ENCODE measurements around the gene CTSZ. TPM values are rescaled to one million over a fixed set of nuclear protein-coding genes. Genes with fewer than 3 reads are reported as not detected.

Gene CTSZ
- total RNA-seq, 1 experiment from 2014 or later: 194 TPM

- TF ChIP-seq CTCF (conservative IDR thresholded peaks at IDR 0.05) (no peak), EZH2 (IDR thresholded peaks at IDR 0.05; ENCODE audit: low read depth) (no peak)
- H3K4me2 ChIP-seq: peak overlapping the region; percentile 82
- intact Hi-C loops (cut with micrococcal nuclease; ENCODE audit: unreplicated experiment): loop anchor here (5.0 kb wide), 1 partner anchor 50 kb away; the partner anchor contains the start of gene ATP5F1E
- H3K4me1 ChIP-seq (replicated peaks; ENCODE audit: insufficient read depth): peaks cover 13% of the 10 kb centered on the region
- H3K79me2 ChIP-seq (ENCODE audit: low read depth): peaks cover 48% of the 10 kb centered on the region
- H3K36me3 ChIP-seq (ENCODE audit: low read depth): peaks cover 7% of the 10 kb centered on the region
- ChIA-PET POLR2A (ENCODE audit: unreplicated experiment) (no interaction called here), CTCF (interaction anchor here (0.8 kb wide), 1 partner anchor 12 kb away, joined by 7 read pairs; no protein-coding TSS in a partner anchor)
- no peaks in the 10 kb centered on the region for H3K9me2 ChIP-seq (ENCODE audit: insufficient read depth)
- peaks cover 22% of the 10 kb centered on the region for H4K20me1 ChIP-seq (ENCODE audit: insufficient read depth)
- no TSS peak for BruUV-seq (replicated peaks)
- no peaks in the 10 kb centered on the region for H3F3A ChIP-seq (ENCODE audit: insufficient read depth, low read depth)
- no peak overlapping the region for H2AFZ ChIP-seq
- H3K9me3 ChIP-seq (ENCODE audit: insufficient read depth, low read depth): no peaks in the 10 kb centered on the region
- H3K4me3 ChIP-seq: peak overlapping the region; percentile 100
- no peak overlapping the region for H3K27ac ChIP-seq
- DNase-seq: no peak
- no peaks in the 10 kb centered on the region for H3K27me3 ChIP-seq (ENCODE audit: insufficient read depth, low read depth)
Measured at GRCh38 chr20:58982406-58983114, 24.5 kb downstream of the CTSZ start.

- peaks cover 22% of the 10 kb centered on the region for H4K20me1 ChIP-seq (ENCODE audit: insufficient read depth)
- intact Hi-C loops (cut with micrococcal nuclease; ENCODE audit: unreplicated experiment): loop anchor here (1.0 to 5.0 kb wide), 2 partner anchors 51 to 90 kb away; partner anchors contain the start of gene ATP5F1E
- BruUV-seq (replicated peaks): TSS peak; percentile 54
- peak overlapping the region; percentile 80 for H2AFZ ChIP-seq
- no peaks in the 10 kb centered on the region for H3K27me3 ChIP-seq (ENCODE audit: insufficient read depth, low read depth)
- no peaks in the 10 kb centered on the region for H3K9me2 ChIP-seq (ENCODE audit: insufficient read depth)
- peaks cover 5% of the 10 kb centered on the region; the same call in 1 of the 2 replicates for H3K36me3 ChIP-seq (ENCODE audit: low read depth)
- peaks cover 13% of the 10 kb centered on the region for H3K4me1 ChIP-seq (replicated peaks; ENCODE audit: insufficient read depth)
- peaks cover 46% of the 10 kb centered on the region for H3K79me2 ChIP-seq (ENCODE audit: low read depth)
- DNase-seq: no peak
- H3K9me3 ChIP-seq (ENCODE audit: insufficient read depth, low read depth): no peaks in the 10 kb centered on the region
- H3K4me3 ChIP-seq: peak overlapping the region; percentile 100
- peak overlapping the region; percentile 24; the same call in 1 of the 2 replicates for H3K27ac ChIP-seq
- peak overlapping the region; percentile 82 for H3K4me2 ChIP-seq
- H3F3A ChIP-seq (ENCODE audit: insufficient read depth, low read depth): no peaks in the 10 kb centered on the region
- no peak for TF ChIP-seq EZH2 (IDR thresholded peaks at IDR 0.05; ENCODE audit: low read depth)
- no peak for TF ChIP-seq CTCF (conservative IDR thresholded peaks at IDR 0.05)
- CTCF ChIA-PET: interaction anchor here (0.7 kb wide), 1 partner anchor 875 kb away, joined by 9 read pairs; no protein-coding TSS in a partner anchor
- POLR2A ChIA-PET (ENCODE audit: unreplicated experiment): no interaction called here
Measured at GRCh38 chr20:58981628-58982364, 25.3 kb downstream of the CTSZ start.

Measured in PC-9 (cell line).